ENCODE measurements around the gene NIPAL3. TPM values are rescaled to one million over a fixed set of nuclear protein-coding genes. Genes with fewer than 3 reads are reported as not detected.

NIPAL3 gene
- total RNA-seq, 2 experiments from 2014 or later = 11.7 to 25.3 TPM

DNA sequence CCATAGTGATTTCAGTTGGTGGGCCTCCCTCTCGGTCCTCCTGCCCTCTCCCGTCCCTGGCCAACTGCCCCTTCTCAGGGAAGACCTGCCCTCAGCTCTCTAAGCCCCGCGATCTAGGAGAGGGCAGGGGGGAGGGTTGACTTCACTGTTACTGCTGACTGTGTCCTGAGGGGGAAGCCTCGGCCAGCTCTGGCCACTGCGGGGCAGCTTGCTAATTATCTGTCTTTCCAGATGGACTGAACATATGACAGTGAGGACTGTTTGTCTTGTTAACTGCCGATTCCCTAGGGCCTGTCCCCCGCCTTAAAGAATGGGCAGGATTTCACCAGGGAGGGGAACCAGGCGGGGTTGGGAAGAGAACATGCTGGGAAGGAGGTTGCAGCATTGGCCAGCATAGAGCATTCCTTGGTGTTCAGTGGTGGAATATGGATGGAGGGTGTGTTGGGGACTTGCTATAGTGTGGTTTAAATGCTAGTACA lies 22.9 kb downstream of the NIPAL3 start:
- Histone ChIP-seq H3K4me3 (ENCODE audit: low read depth, low read length, poor library complexity, severe bottlenecking) (no peak overlapping the region), H3K4me1 (ENCODE audit: insufficient read depth, low read length, poor library complexity, severe bottlenecking) (no peaks in the 10 kb centered on the region), H3K36me3 (ENCODE audit: insufficient read depth, low read length) (peaks cover 3% of the 10 kb centered on the region; the same call in 1 of the 2 replicates), H3K9me3 (ENCODE audit: low read length) (no peaks in the 10 kb centered on the region), H2AFZ (ENCODE audit: low read length) (no peak overlapping the region), H3K79me2 (ENCODE audit: insufficient read depth, low read depth, low read length) (no peaks in the 10 kb centered on the region), H3K27ac (ENCODE audit: low read depth, low read length, poor library complexity, severe bottlenecking) (no peak overlapping the region), H3K4me2 (ENCODE audit: low read length) (no peak overlapping the region), H4K20me1 (ENCODE audit: insufficient read depth, low read length) (no peaks in the 10 kb centered on the region), H3K9me2 (ENCODE audit: insufficient read depth, low read length) (no peaks in the 10 kb centered on the region)
- intact Hi-C loops (cut with micrococcal nuclease; ENCODE audit: unreplicated experiment) = no loop called here
- CTCF ChIA-PET (ENCODE audit: unreplicated experiment) = no interaction called here
- TF ChIP-seq, protein P1, sequence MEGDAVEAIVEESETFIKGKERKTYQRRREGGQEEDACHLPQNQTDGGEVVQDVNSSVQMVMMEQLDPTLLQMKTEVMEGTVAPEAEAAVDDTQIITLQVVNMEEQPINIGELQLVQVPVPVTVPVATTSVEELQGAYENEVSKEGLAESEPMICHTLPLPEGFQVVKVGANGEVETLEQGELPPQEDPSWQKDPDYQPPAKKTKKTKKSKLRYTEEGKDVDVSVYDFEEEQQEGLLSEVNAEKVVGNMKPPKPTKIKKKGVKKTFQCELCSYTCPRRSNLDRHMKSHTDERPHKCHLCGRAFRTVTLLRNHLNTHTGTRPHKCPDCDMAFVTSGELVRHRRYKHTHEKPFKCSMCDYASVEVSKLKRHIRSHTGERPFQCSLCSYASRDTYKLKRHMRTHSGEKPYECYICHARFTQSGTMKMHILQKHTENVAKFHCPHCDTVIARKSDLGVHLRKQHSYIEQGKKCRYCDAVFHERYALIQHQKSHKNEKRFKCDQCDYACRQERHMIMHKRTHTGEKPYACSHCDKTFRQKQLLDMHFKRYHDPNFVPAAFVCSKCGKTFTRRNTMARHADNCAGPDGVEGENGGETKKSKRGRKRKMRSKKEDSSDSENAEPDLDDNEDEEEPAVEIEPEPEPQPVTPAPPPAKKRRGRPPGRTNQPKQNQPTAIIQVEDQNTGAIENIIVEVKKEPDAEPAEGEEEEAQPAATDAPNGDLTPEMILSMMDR (conservative IDR thresholded peaks at IDR 0.05; ENCODE audit: low read length) = no peak
- no peak for TF ChIP-seq EZH2phosphoT487 (IDR thresholded peaks at IDR 0.05; ENCODE audit: borderline replicate concordance, low read depth, low read length)
- POLR2A ChIA-PET = no interaction called here
- BruUV-seq (replicated peaks) = no TSS peak
- no peak for DNase-seq (ENCODE audit: low spot score)

DNA sequence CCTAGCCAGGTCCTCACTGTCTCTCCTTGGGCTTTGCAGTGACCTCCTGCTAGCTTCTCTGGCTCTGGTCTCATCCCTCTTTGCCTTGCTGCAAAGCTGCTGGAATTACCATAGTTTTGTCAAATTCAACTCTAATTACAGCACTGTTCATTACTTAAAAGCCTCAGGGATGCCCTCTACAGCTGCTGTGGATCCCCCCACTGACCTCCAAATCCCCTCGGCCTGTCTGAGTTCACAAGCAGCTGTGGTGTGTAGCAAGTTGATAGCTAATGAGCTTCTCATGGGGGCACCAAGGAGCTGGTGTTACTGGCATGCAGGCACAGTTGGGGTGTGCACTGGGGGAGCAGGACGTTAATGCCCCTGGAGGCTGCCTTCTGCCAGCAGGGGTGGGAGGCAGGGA lies 24.8 kb downstream of the NIPAL3 start:
- Histone ChIP-seq H3K9me3 (ENCODE audit: low read length) (no peaks in the 10 kb centered on the region), H3K36me3 (ENCODE audit: insufficient read depth, low read length) (peaks cover 3% of the 10 kb centered on the region; the same call in 1 of the 2 replicates), H3K4me2 (ENCODE audit: low read length) (no peak overlapping the region), H3K27ac (ENCODE audit: low read depth, low read length, poor library complexity, severe bottlenecking) (no peak overlapping the region), H4K20me1 (ENCODE audit: insufficient read depth, low read length) (no peaks in the 10 kb centered on the region), H2AFZ (ENCODE audit: low read length) (no peak overlapping the region), H3K79me2 (ENCODE audit: insufficient read depth, low read depth, low read length) (no peaks in the 10 kb centered on the region), H3K4me1 (ENCODE audit: insufficient read depth, low read length, poor library complexity, severe bottlenecking) (no peaks in the 10 kb centered on the region), H3K9me2 (ENCODE audit: insufficient read depth, low read length) (no peaks in the 10 kb centered on the region), H3K4me3 (ENCODE audit: low read depth, low read length, poor library complexity, severe bottlenecking) (no peak overlapping the region)
- DNase-seq (ENCODE audit: low spot score) = no peak
- intact Hi-C loops (cut with micrococcal nuclease; ENCODE audit: unreplicated experiment) = no loop called here
- TF ChIP-seq EZH2phosphoT487 (IDR thresholded peaks at IDR 0.05; ENCODE audit: borderline replicate concordance, low read depth, low read length) = no peak
- TF ChIP-seq, protein P1 (conservative IDR thresholded peaks at IDR 0.05; ENCODE audit: low read length) = no peak
- CTCF ChIA-PET (ENCODE audit: unreplicated experiment) = no interaction called here
- BruUV-seq (replicated peaks) = no TSS peak
- POLR2A ChIA-PET = interaction anchor here (1.2 kb wide), 1 partner anchor 14 kb away, joined by 3 read pairs; no protein-coding TSS in a partner anchor

DNA sequence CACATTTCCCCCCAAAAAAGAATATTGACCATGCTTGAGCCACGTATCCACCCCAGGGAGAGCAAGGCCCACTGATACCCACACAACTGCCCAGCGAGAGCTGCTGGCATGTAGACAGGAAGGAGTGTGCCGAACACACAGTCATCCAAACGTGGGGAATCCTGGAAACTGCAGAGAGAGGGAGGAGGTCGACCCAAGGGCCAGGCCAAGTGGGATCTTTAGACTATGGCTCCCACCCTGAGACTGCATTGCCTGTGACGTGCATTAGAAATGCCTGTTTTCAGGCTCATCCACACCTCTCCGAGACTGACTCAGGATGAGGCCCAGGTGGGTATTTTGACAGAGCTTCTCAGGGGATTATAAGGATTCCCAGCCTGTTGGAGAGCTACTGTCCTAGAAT lies 25.9 kb downstream of the NIPAL3 start:
- no peaks in the 10 kb centered on the region for H3K4me1 ChIP-seq (ENCODE audit: insufficient read depth, low read length, poor library complexity, severe bottlenecking)
- no peak overlapping the region for H2AFZ ChIP-seq (ENCODE audit: low read length)
- H3K27ac ChIP-seq (ENCODE audit: low read depth, low read length, poor library complexity, severe bottlenecking) = no peak overlapping the region
- H3K4me2 ChIP-seq (ENCODE audit: low read length) = no peak overlapping the region
- no TSS peak for BruUV-seq (replicated peaks)
- no peak overlapping the region for H3K4me3 ChIP-seq (ENCODE audit: low read depth, low read length, poor library complexity, severe bottlenecking)
- H4K20me1 ChIP-seq (ENCODE audit: insufficient read depth, low read length) = no peaks in the 10 kb centered on the region
- H3K36me3 ChIP-seq (ENCODE audit: insufficient read depth, low read length) = peaks cover 5% of the 10 kb centered on the region
- no peaks in the 10 kb centered on the region for H3K79me2 ChIP-seq (ENCODE audit: insufficient read depth, low read depth, low read length)
- ChIA-PET POLR2A (no interaction called here), CTCF (ENCODE audit: unreplicated experiment) (no interaction called here)
- no peaks in the 10 kb centered on the region for H3K9me3 ChIP-seq (ENCODE audit: low read length)
- no peak for TF ChIP-seq EZH2phosphoT487 (IDR thresholded peaks at IDR 0.05; ENCODE audit: borderline replicate concordance, low read depth, low read length)
- TF ChIP-seq, protein P1 (conservative IDR thresholded peaks at IDR 0.05; ENCODE audit: low read length) = no peak
- intact Hi-C loops (cut with micrococcal nuclease; ENCODE audit: unreplicated experiment) = no loop called here
- DNase-seq (ENCODE audit: low spot score) = no peak
- no peaks in the 10 kb centered on the region for H3K9me2 ChIP-seq (ENCODE audit: insufficient read depth, low read length)
